PC-9 (cell line): Measurements from ENCODE around the gene SLC27A1. TPM values are rescaled to one million over a fixed set of nuclear protein-coding genes. Genes with fewer than 3 reads are reported as not detected.
A peak's percentile ranks its signal among the peaks of the same experiment; 100 is the strongest.
"Not testable (repeated sequence)": the region's sequence is repeated elsewhere in the genome, so short reads cannot be mapped to it uniquely, and the experiment has no call there.

Experiments
- BruUV-seq: library from RNA; stranded (reverse); fragments of 400-500 nt; replicated peaks from 2 replicates; lab custom pipeline; 2021; lab: Mats Ljungman, UMichigan
- CTCF ChIA-PET: fragments of 300-600 bp; sonication (Branson Sonifier 250); formaldehyde crosslinking; loops from one replicate; lab custom pipeline; 2022; ENCODE audit warnings: antibody characterized with exemption; lab: Charles Lee
- POLR2A ChIA-PET: fragments of 300-600 bp; sonication (Branson Sonifier 250); formaldehyde crosslinking; loops from one replicate; lab custom pipeline; 2022; ENCODE audit warnings: antibody characterized with exemption; ENCODE audit not compliant: unreplicated experiment; lab: Charles Lee
- DNase-seq, 2 experiments: peaks; one replicate each; pipeline versions ENCODE4 v3.0.0 to v3.0.0-alpha.2; 2015 to 2022; ENCODE audit warnings: mixed read lengths in 1 of 2
- H2AFZ ChIP-seq: fragments of 200-600 bp; sonication (generic); 2 replicates; pipeline ENCODE4 v1.8.1; 2017; ENCODE audit warnings: antibody characterized with exemption
- H3F3A ChIP-seq: fragments of 200-600 bp; sonication (generic); 2 replicates; pipeline ENCODE4 v1.8.1; 2017; ENCODE audit warnings: antibody characterized with exemption, mild to moderate bottlenecking, low read depth; ENCODE audit not compliant: insufficient read depth
- H3K27ac ChIP-seq: fragments of 200-600 bp; sonication (generic); 2 replicates; pipeline ENCODE4 v1.6.1; 2016; ENCODE audit warnings: mixed run types
- H3K27me3 ChIP-seq: fragments of 200-600 bp; sonication (generic); 2 replicates; pipeline ENCODE4 v1.6.1; 2016; ENCODE audit warnings: low read depth, mixed run types; ENCODE audit not compliant: insufficient read depth
- H3K36me3 ChIP-seq: fragments of 200-600 bp; sonication (generic); 2 replicates; pipeline ENCODE4 v1.6.1; 2016; ENCODE audit warnings: low read depth, mixed run types
- H3K4me1 ChIP-seq: fragments of 200-600 bp; sonication (generic); replicated peaks from 2 replicates; pipeline ENCODE4 v1.6.1; 2016; ENCODE audit warnings: mixed run types; ENCODE audit not compliant: insufficient read depth
- H3K4me2 ChIP-seq: fragments of 200-600 bp; sonication (generic); 2 replicates; pipeline ENCODE4 v1.6.1; 2017; ENCODE audit warnings: mixed run types
- H3K4me3 ChIP-seq: fragments of 200-600 bp; sonication (generic); 2 replicates; pipeline ENCODE4 v1.6.1; 2016; ENCODE audit warnings: mixed run types
- H3K79me2 ChIP-seq: fragments of 200-600 bp; sonication (generic); 2 replicates; pipeline ENCODE4 v1.6.1; 2017; ENCODE audit warnings: low read depth, mixed run types
- H3K9me2 ChIP-seq: fragments of 200-600 bp; sonication (generic); 2 replicates; pipeline ENCODE4 v1.8.1; 2017; ENCODE audit warnings: mild to moderate bottlenecking; ENCODE audit not compliant: insufficient read depth
- H3K9me3 ChIP-seq: fragments of 200-600 bp; sonication (generic); 2 replicates; pipeline ENCODE4 v1.8.1; 2016; ENCODE audit warnings: low read depth; ENCODE audit not compliant: insufficient read depth
- H4K20me1 ChIP-seq: fragments of 200-600 bp; sonication (generic); 2 replicates; pipeline ENCODE4 v1.8.1; 2017; ENCODE audit not compliant: insufficient read depth
- CTCF ChIP-seq: fragments of 200-600 bp; sonication (generic); conservative IDR thresholded peaks from 2 replicates; pipeline ENCODE4 v1.6.1; 2017; ENCODE audit warnings: mixed run types, antibody characterized with exemption, mild to moderate bottlenecking, moderate library complexity
- EZH2 ChIP-seq: fragments of 200-600 bp; sonication (generic); IDR thresholded peaks from 2 replicates; pipeline ENCODE4 v1.8.0; 2017; ENCODE audit warnings: antibody characterized with exemption, low read depth
- intact Hi-C: fragments of 100-400 bp; cut with micrococcal nuclease; formaldehyde crosslinking; loops from one replicate; pipeline ENCODE4 v1.10.0; 2022; ENCODE audit not compliant: unreplicated experiment
- total RNA-seq: library from RNA; stranded (reverse); gene quantifications from 2 replicates; pipeline ENCODE4 v1.2.3, GENCODE V29; 2021

Gene SLC27A1
- total RNA-seq, 1 experiment from 2014 or later = 30.8 TPM

- intact Hi-C loops, POLR2A ChIA-PET, CTCF ChIA-PET: not testable (repeated sequence)
Observed at GRCh38 chr19:17499025-17499424, 28.7 kb downstream of the SLC27A1 start.

GRCh38 chr19:17499648-17500446, 29.5 kb downstream of the SLC27A1 start:
- no TSS peak for BruUV-seq
- CTCF ChIA-PET = no interaction called here
- Histone ChIP-seq H2AFZ (no peak overlapping the region), H3K36me3 (no peaks in the 10 kb centered on the region; the same call in 1 of the 2 replicates), H3K9me3 (no peaks in the 10 kb centered on the region), H3K27ac (no peak overlapping the region), H3K27me3 (no peaks in the 10 kb centered on the region), H3K4me2 (no peak overlapping the region), H4K20me1 (peaks cover 69% of the 10 kb centered on the region), H3K4me3 (no peak overlapping the region), H3K9me2 (no peaks in the 10 kb centered on the region), H3F3A (peaks cover 61% of the 10 kb centered on the region), H3K4me1 (no peaks in the 10 kb centered on the region), H3K79me2 (peaks cover 25% of the 10 kb centered on the region)
- POLR2A ChIA-PET = interaction anchor here (0.7 kb wide), 1 partner anchor 267 kb away, joined by 8 read pairs; no protein-coding TSS in a partner anchor
- intact Hi-C loops = no loop called here
- TF ChIP-seq EZH2 (no peak), CTCF (no peak)
- DNase-seq = no peak

More at GRCh38 chr19:17499025-17499424, 28.7 kb downstream of the SLC27A1 start:
- not testable (repeated sequence) for BruUV-seq, H3K27ac ChIP-seq, H3K4me1 ChIP-seq, H3K9me3 ChIP-seq, H2AFZ ChIP-seq, H3K9me2 ChIP-seq, H3K4me2 ChIP-seq, H3K27me3 ChIP-seq, H3K4me3 ChIP-seq, H3K36me3 ChIP-seq, DNase-seq
- H3K79me2 ChIP-seq = peaks cover 17% of the 10 kb centered on the region
- peak; percentile 26; the same call in 1 of the 2 replicates for TF ChIP-seq CTCF
- peaks cover 66% of the 10 kb centered on the region for H3F3A ChIP-seq
- peaks cover 69% of the 10 kb centered on the region for H4K20me1 ChIP-seq

- CTCF ChIA-PET = no interaction called here
- intact Hi-C loops = no loop called here
- H3K9me2 ChIP-seq = no peaks in the 10 kb centered on the region
Observed at GRCh38 chr19:17500447-17501198, 30.3 kb downstream of the SLC27A1 start.

More at GRCh38 chr19:17500447-17501198, 30.3 kb downstream of the SLC27A1 start:
- POLR2A ChIA-PET = interaction anchor here (0.6 to 0.7 kb wide), 2 partner anchors 13 to 266 kb away, joined by 4 to 8 read pairs; no protein-coding TSS in a partner anchor
- Histone ChIP-seq H3K9me3 (no peaks in the 10 kb centered on the region), H3K79me2 (peaks cover 33% of the 10 kb centered on the region), H4K20me1 (peaks cover 65% of the 10 kb centered on the region), H3K27ac (no peak overlapping the region), H3K36me3 (no peaks in the 10 kb centered on the region; the same call in 1 of the 2 replicates), H2AFZ (no peak overlapping the region), H3K4me3 (no peak overlapping the region), H3F3A (peaks cover 54% of the 10 kb centered on the region), H3K4me1 (no peaks in the 10 kb centered on the region), H3K27me3 (no peaks in the 10 kb centered on the region), H3K4me2 (no peak overlapping the region)
- TF ChIP-seq EZH2 (no peak), CTCF (no peak)
- no peak for DNase-seq
- BruUV-seq = no TSS peak
